HepG2 (cell line): ENCODE measurements around the gene NEDD4L. TPM values are rescaled to one million over a fixed set of nuclear protein-coding genes. Genes with fewer than 3 reads are reported as not detected.

Source experiments
- BHLHE40 ChIP-seq: IDR thresholded peaks from 2 replicates; pipeline ENCODE4 v1.6.1; 2011; ENCODE audit warnings: low read length, improper control_type of control experiment
- GABPB1 ChIP-seq: IDR thresholded peaks from 2 replicates; pipeline ENCODE4 v1.6.1; 2016; ENCODE audit warnings: mild to moderate bottlenecking, missing genetic modification reagents, moderate library complexity, missing compliant biosample characterization
- HNRNPUL1 ChIP-seq: fragments of 200-400 bp; formaldehyde crosslinking; IDR thresholded peaks from 2 replicates; pipeline ENCODE4 v1.6.1; 2017; ENCODE audit warnings: low read depth, mild to moderate bottlenecking, low read length, moderate library complexity
- HOXA7 ChIP-seq: sonication (generic); formaldehyde crosslinking; IDR thresholded peaks from 2 replicates; pipeline ENCODE4 v1.8.1; 2022; ENCODE audit warnings: mild to moderate bottlenecking, missing genetic modification reagents, moderate library complexity
- KDM3A ChIP-seq: IDR thresholded peaks from 2 replicates; pipeline ENCODE4 v1.6.1; 2018; ENCODE audit warnings: low read depth, missing compliant biosample characterization
- PBX2 ChIP-seq: IDR thresholded peaks from 2 replicates; pipeline ENCODE4 v1.6.1; 2016; ENCODE audit warnings: control low read depth
- SRSF1 ChIP-seq: fragments of 200-400 bp; formaldehyde crosslinking; optimal IDR thresholded peaks from 2 replicates; pipeline ENCODE3; 2017; ENCODE audit warnings: mild to moderate bottlenecking, low read depth, low read length, moderate library complexity
- ZFP1 ChIP-seq: IDR thresholded peaks from 2 replicates; pipeline ENCODE4 v1.6.1; 2016
- ZNF350 ChIP-seq: sonication (generic); formaldehyde crosslinking; IDR thresholded peaks from 2 replicates; pipeline ENCODE4 v1.4.0; 2020; ENCODE audit warnings: mild to moderate bottlenecking, low read depth, missing genetic modification reagents, borderline replicate concordance
- ZNF790 ChIP-seq: sonication (generic); formaldehyde crosslinking; IDR thresholded peaks from 2 replicates; pipeline ENCODE4 v1.8.0; 2022; ENCODE audit warnings: missing genetic modification reagents, mild to moderate bottlenecking, borderline replicate concordance
- polyA plus RNA-seq, 8 experiments: library from polyadenylated mRNA; depleted of rRNA in 3 of 8; stranded (reverse) in 7 of 8; unstranded in 1 of 8; fragments of >200 nt; fragmentation: Illumina TruSeq in 4 of 8; extraction: Trizol in 4 of 8; gene quantifications; 2 replicates each; pipeline versions ENCODE4 v1.2.1 to v1.2.3, GENCODE V29; 2011 to 2016; ENCODE audit warnings: low read depth in 4 of 8, missing spikeins in 1 of 8, mixed read lengths in 1 of 8; ENCODE audit not compliant: insufficient read depth in 1 of 8
- total RNA-seq, 5 experiments: library from RNA; depleted of rRNA; stranded (reverse); fragments of >200 nt; fragmentation: Illumina TruSeq; extraction: Trizol; gene quantifications; 2 replicates each; pipeline ENCODE4 v1.2.3, GENCODE V29; 2016; ENCODE audit warnings: low read depth in 1 of 5
- TF ChIP-seq, protein P1 (sequence below): sonication (generic); formaldehyde crosslinking; IDR thresholded peaks from 2 replicates; pipeline ENCODE4 v1.4.0; 2020; ENCODE audit warnings: low read depth, mild to moderate bottlenecking, missing genetic modification reagents
- TF ChIP-seq, protein P2 (sequence below): sonication (generic); formaldehyde crosslinking; IDR thresholded peaks from one replicate; pipeline ENCODE4 v1.5.1; 2020; ENCODE audit warnings: mild to moderate bottlenecking, missing genetic modification reagents; ENCODE audit errors: not compliant biosample characterization
- TF ChIP-seq, protein P3 (sequence below): sonication (generic); formaldehyde crosslinking; IDR thresholded peaks from 2 replicates; pipeline ENCODE4 v1.4.0; 2020; ENCODE audit warnings: missing genetic modification reagents
- TF ChIP-seq, protein P4 (sequence below): IDR thresholded peaks from 2 replicates; pipeline ENCODE4 v1.6.1; 2016; ENCODE audit warnings: low read depth, missing genetic modification reagents, missing compliant biosample characterization

NEDD4L gene
- total and polyA plus RNA-seq, 2 of the 13 experiments (the other 11 are each of a cell fraction or from before 2014, with no cell fraction given): 168 to 390 TPM

- TF ChIP-seq, protein P1, sequence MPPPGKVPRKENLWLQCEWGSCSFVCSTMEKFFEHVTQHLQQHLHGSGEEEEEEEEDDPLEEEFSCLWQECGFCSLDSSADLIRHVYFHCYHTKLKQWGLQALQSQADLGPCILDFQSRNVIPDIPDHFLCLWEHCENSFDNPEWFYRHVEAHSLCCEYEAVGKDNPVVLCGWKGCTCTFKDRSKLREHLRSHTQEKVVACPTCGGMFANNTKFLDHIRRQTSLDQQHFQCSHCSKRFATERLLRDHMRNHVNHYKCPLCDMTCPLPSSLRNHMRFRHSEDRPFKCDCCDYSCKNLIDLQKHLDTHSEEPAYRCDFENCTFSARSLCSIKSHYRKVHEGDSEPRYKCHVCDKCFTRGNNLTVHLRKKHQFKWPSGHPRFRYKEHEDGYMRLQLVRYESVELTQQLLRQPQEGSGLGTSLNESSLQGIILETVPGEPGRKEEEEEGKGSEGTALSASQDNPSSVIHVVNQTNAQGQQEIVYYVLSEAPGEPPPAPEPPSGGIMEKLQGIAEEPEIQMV (CRISPR knock-in tag): no peak
- TF ChIP-seq ZFP1 (CRISPR knock-in tag) (no peak), SRSF1 (no peak), PBX2 (CRISPR knock-in tag) (no peak), HOXA7 (CRISPR knock-in tag) (no peak), ZNF790 (CRISPR knock-in tag) (no peak), ZNF350 (CRISPR knock-in tag) (no peak), BHLHE40 (no peak), HNRNPUL1 (no peak), GABPB1 (no peak), KDM3A (CRISPR knock-in tag) (no peak)
- TF ChIP-seq, protein P2, sequence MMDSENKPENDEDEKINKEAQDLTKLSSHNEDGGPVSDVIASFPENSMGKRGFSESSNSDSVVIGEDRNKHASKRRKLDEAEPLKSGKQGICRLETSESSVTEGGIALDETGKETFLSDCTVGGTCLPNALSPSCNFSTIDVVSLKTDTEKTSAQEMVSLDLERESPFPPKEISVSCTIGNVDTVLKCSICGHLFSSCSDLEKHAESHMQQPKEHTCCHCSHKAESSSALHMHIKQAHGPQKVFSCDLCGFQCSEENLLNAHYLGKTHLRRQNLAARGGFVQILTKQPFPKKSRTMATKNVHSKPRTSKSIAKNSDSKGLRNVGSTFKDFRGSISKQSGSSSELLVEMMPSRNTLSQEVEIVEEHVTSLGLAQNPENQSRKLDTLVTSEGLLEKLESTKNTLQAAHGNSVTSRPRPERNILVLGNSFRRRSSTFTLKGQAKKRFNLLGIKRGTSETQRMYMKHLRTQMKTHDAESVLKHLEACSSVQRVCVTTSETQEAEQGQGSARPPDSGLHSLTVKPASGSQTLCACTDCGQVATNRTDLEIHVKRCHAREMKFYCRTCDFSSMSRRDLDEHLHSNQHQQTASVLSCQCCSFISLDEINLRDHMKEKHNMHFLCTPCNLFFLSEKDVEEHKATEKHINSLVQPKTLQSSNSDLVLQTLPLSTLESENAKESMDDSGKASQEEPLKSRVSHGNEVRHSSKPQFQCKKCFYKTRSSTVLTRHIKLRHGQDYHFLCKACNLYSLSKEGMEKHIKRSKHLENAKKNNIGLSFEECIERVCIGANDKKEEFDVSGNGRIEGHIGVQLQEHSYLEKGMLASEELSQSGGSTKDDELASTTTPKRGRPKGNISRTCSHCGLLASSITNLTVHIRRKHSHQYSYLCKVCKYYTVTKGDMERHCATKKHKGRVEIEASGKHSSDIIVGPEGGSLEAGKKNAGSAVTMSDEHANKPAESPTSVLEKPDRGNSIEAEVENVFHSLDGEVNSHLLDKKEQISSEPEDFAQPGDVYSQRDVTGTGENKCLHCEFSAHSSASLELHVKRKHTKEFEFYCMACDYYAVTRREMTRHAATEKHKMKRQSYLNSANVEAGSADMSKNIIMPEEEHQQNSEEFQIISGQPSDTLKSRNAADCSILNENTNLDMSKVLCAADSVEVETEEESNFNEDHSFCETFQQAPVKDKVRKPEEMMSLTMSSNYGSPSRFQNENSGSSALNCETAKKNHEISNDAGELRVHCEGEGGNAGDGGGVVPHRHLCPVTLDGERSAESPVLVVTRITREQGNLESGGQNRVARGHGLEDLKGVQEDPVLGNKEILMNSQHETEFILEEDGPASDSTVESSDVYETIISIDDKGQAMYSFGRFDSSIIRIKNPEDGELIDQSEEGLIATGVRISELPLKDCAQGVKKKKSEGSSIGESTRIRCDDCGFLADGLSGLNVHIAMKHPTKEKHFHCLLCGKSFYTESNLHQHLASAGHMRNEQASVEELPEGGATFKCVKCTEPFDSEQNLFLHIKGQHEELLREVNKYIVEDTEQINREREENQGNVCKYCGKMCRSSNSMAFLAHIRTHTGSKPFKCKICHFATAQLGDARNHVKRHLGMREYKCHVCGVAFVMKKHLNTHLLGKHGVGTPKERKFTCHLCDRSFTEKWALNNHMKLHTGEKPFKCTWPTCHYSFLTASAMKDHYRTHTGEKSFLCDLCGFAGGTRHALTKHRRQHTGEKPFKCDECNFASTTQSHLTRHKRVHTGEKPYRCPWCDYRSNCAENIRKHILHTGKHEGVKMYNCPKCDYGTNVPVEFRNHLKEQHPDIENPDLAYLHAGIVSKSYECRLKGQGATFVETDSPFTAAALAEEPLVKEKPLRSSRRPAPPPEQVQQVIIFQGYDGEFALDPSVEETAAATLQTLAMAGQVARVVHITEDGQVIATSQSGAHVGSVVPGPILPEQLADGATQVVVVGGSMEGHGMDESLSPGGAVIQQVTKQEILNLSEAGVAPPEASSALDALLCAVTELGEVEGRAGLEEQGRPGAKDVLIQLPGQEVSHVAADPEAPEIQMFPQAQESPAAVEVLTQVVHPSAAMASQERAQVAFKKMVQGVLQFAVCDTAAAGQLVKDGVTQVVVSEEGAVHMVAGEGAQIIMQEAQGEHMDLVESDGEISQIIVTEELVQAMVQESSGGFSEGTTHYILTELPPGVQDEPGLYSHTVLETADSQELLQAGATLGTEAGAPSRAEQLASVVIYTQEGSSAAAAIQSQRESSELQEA (CRISPR knock-in tag): no peak
- TF ChIP-seq, protein P3, sequence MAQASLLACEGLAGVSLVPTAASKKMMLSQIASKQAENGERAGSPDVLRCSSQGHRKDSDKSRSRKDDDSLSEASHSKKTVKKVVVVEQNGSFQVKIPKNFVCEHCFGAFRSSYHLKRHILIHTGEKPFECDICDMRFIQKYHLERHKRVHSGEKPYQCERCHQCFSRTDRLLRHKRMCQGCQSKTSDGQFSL: no peak
- TF ChIP-seq, protein P4, sequence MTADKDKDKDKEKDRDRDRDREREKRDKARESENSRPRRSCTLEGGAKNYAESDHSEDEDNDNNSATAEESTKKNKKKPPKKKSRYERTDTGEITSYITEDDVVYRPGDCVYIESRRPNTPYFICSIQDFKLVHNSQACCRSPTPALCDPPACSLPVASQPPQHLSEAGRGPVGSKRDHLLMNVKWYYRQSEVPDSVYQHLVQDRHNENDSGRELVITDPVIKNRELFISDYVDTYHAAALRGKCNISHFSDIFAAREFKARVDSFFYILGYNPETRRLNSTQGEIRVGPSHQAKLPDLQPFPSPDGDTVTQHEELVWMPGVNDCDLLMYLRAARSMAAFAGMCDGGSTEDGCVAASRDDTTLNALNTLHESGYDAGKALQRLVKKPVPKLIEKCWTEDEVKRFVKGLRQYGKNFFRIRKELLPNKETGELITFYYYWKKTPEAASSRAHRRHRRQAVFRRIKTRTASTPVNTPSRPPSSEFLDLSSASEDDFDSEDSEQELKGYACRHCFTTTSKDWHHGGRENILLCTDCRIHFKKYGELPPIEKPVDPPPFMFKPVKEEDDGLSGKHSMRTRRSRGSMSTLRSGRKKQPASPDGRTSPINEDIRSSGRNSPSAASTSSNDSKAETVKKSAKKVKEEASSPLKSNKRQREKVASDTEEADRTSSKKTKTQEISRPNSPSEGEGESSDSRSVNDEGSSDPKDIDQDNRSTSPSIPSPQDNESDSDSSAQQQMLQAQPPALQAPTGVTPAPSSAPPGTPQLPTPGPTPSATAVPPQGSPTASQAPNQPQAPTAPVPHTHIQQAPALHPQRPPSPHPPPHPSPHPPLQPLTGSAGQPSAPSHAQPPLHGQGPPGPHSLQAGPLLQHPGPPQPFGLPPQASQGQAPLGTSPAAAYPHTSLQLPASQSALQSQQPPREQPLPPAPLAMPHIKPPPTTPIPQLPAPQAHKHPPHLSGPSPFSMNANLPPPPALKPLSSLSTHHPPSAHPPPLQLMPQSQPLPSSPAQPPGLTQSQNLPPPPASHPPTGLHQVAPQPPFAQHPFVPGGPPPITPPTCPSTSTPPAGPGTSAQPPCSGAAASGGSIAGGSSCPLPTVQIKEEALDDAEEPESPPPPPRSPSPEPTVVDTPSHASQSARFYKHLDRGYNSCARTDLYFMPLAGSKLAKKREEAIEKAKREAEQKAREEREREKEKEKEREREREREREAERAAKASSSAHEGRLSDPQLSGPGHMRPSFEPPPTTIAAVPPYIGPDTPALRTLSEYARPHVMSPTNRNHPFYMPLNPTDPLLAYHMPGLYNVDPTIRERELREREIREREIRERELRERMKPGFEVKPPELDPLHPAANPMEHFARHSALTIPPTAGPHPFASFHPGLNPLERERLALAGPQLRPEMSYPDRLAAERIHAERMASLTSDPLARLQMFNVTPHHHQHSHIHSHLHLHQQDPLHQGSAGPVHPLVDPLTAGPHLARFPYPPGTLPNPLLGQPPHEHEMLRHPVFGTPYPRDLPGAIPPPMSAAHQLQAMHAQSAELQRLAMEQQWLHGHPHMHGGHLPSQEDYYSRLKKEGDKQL (CRISPR knock-in tag): no peak
Observed at GRCh38 chr18:58024139-58024538, 19.9 kb upstream of the NEDD4L start (continued).
